ENCODE measurements around the gene STK32A. TPM values are rescaled to one million over a fixed set of nuclear protein-coding genes. Genes with fewer than 3 reads are reported as not detected.
"Not testable (repeated sequence)": the region's sequence is repeated elsewhere in the genome, so short reads cannot be mapped to it uniquely, and the experiment has no call there.

STK32A gene
- total RNA-seq, 2 donors from 2014 or later = not detected

GRCh38 chr5:147223948-147224791, 10.7 kb upstream of the STK32A start:
- H3K27ac Mint-ChIP-seq = no peak overlapping the region
- no peaks in the 10 kb centered on the region for H3K9me3 ChIP-seq (ENCODE audit: control insufficient read depth, low read length, poor library complexity, severe bottlenecking)
- H3K4me3 Mint-ChIP-seq = no peak overlapping the region
- no peak for DNase-seq
- H3K36me3 Mint-ChIP-seq (ENCODE audit: low read depth) = no peaks in the 10 kb centered on the region
- no peaks in the 10 kb centered on the region for H3K27me3 Mint-ChIP-seq
- H3K4me1 Mint-ChIP-seq = peaks cover 10% of the 10 kb centered on the region
- ATAC-seq = no peak

- H3K27me3 Mint-ChIP-seq = peaks cover 3% of the 10 kb centered on the region
- H3K27ac Mint-ChIP-seq = no peak overlapping the region
- no peak for ATAC-seq
These were observed 8.9 kb upstream of the STK32A start for GRCh38 chr5:147225938-147226337.

GRCh38 chr5:147226512-147226911, 8.3 kb upstream of the STK32A start:
- Mint-ChIP-seq H3K4me1 (peaks cover 10% of the 10 kb centered on the region), H3K27me3 (peaks cover 7% of the 10 kb centered on the region), H3K4me3 (no peak overlapping the region), H3K27ac (no peak overlapping the region), H3K36me3 (ENCODE audit: low read depth) (no peaks in the 10 kb centered on the region)
- ATAC-seq (no peak), DNase-seq (no peak)
- no peaks in the 10 kb centered on the region for H3K9me3 ChIP-seq (ENCODE audit: control insufficient read depth, low read length, poor library complexity, severe bottlenecking)

More at GRCh38 chr5:147225938-147226337, 8.9 kb upstream of the STK32A start:
- no peak for DNase-seq
- H3K36me3 Mint-ChIP-seq (ENCODE audit: low read depth) = no peaks in the 10 kb centered on the region
- no peak overlapping the region for H3K4me3 Mint-ChIP-seq
- H3K4me1 Mint-ChIP-seq = peaks cover 10% of the 10 kb centered on the region
- H3K9me3 ChIP-seq (ENCODE audit: control insufficient read depth, low read length, poor library complexity, severe bottlenecking) = no peaks in the 10 kb centered on the region

- Mint-ChIP-seq H3K27ac (no peak overlapping the region), H3K36me3 (ENCODE audit: low read depth) (peaks cover 5% of the 10 kb centered on the region), H3K4me1 (peaks cover 6% of the 10 kb centered on the region), H3K4me3 (peak overlapping the region; percentile 76), H3K27me3 (peaks cover 64% of the 10 kb centered on the region)
- ATAC-seq (no peak), DNase-seq (no peak)
- H3K9me3 ChIP-seq (ENCODE audit: control insufficient read depth, low read length, poor library complexity, severe bottlenecking) = no peaks in the 10 kb centered on the region
These were observed 494 bp upstream of the STK32A start for GRCh38 chr5:147234239-147234824.

- no peak for DNase-seq
- H3K9me3 ChIP-seq (ENCODE audit: control insufficient read depth, low read length, poor library complexity, severe bottlenecking) = no peaks in the 10 kb centered on the region
- Mint-ChIP-seq H3K36me3 (ENCODE audit: low read depth) (peaks cover 5% of the 10 kb centered on the region), H3K4me1 (no peaks in the 10 kb centered on the region), H3K27me3 (peaks cover 26% of the 10 kb centered on the region), H3K4me3 (no peak overlapping the region), H3K27ac (no peak overlapping the region)
- no peak for ATAC-seq
These were observed 5.6 kb downstream of the STK32A start for GRCh38 chr5:147240266-147240985.

DNA sequence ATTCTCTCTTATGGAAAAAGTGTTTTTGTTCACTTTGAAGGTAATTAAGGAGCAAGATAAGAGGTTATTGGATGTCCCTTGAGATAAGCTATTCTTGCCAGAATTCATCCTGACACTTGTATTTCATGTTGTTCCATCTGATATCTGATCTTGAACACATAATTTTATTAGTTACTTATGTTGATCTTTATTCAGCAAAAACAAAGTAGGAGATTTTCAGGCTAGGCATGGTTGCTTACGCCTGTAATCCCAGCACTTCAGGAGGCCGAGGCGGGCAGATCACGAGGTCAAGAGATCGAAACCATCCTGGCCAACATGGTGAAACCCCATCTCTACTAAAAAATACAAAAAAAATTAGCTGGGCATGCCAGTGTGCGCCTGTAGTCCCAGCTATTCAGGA, 8.4 kb downstream of the STK32A start:
- not testable (repeated sequence) for H3K36me3 Mint-ChIP-seq (ENCODE audit: low read depth); DNase-seq; H3K9me3 ChIP-seq (ENCODE audit: control insufficient read depth, low read length, poor library complexity, severe bottlenecking); H3K27me3 Mint-ChIP-seq; H3K27ac Mint-ChIP-seq; H3K4me1 Mint-ChIP-seq; ATAC-seq; H3K4me3 Mint-ChIP-seq

DNA sequence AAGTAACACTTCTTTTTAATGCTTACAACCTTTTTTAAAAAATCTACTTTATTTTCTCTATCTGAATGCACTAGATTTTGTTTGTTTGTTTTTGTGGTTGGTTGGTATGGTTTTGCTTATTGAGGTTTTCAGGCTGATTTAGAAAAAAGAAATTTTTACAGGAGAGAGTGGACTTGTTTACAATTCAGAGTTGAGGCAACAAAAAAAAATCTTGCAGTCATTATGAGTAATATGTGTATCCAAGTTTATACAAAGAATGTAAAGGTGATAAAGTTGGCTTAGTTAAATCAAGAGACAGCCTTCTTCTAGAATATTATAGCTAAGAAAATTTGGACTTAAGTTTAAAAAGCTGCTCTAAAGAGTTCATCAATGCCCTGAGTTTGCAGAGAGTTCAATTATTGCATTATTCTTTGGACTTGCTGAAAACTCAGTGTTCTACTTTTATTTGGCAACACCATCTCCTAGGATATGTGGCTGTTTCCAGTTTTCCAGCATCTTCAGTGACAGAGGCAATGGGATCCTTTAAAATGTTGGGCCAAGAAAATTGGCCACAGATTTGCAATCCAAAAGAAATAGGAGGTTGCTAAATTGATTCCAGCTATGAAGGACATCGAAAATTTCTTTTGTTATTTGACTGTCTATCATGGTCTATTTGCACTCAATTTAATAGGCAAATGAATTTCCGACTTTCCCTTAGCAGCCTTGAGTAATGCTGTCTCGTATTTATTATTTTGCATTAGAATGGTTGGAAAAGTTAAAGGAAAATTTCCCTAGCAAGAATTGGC, 10.7 kb downstream of the STK32A start:
- DNase-seq = no peak
- no peaks in the 10 kb centered on the region for H3K36me3 Mint-ChIP-seq (ENCODE audit: low read depth)
- peaks cover 6% of the 10 kb centered on the region for H3K27me3 Mint-ChIP-seq
- no peak overlapping the region for H3K27ac Mint-ChIP-seq
- H3K9me3 ChIP-seq (ENCODE audit: control insufficient read depth, low read length, poor library complexity, severe bottlenecking) = no peaks in the 10 kb centered on the region
- no peak for ATAC-seq
- H3K4me3 Mint-ChIP-seq = no peak overlapping the region
- no peaks in the 10 kb centered on the region for H3K4me1 Mint-ChIP-seq

- Mint-ChIP-seq H3K36me3 (ENCODE audit: low read depth) (no peaks in the 10 kb centered on the region), H3K4me3 (no peak overlapping the region), H3K27me3 (peaks cover 6% of the 10 kb centered on the region), H3K27ac (no peak overlapping the region), H3K4me1 (no peaks in the 10 kb centered on the region)
- DNase-seq = no peak
- H3K9me3 ChIP-seq (ENCODE audit: control insufficient read depth, low read length, poor library complexity, severe bottlenecking) = no peaks in the 10 kb centered on the region
- ATAC-seq = no peak
These were observed 13.7 kb downstream of the STK32A start for GRCh38 chr5:147248561-147248960.

DNA sequence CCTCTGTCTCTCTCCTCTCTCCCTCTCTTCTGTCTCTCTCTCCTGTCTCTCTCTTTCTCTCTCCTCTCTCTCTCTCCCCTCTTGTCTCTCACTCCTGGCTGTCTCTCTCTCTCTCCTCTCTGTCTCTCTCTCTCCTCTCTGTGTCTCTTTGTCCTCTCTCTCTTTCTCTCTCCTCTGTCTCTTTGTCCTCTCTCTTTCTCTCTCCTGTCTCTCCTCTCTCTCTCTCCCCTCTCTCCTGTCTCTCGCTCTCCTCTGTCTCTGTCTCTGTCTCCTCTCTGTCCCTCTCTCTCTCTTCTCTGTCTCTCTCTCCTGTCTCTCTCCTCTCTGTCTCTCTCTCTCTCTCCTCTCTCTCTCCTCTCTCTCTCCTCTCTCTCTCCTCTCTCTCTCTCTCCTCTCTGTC, 25.0 kb downstream of the STK32A start:
- Mint-ChIP-seq H3K27me3 (peaks cover 4% of the 10 kb centered on the region), H3K4me1 (no peaks in the 10 kb centered on the region), H3K36me3 (ENCODE audit: low read depth) (peaks cover 2% of the 10 kb centered on the region), H3K27ac (no peak overlapping the region), H3K4me3 (no peak overlapping the region)
- DNase-seq (no peak), ATAC-seq (no peak)
- H3K9me3 ChIP-seq (ENCODE audit: control insufficient read depth, low read length, poor library complexity, severe bottlenecking) = no peaks in the 10 kb centered on the region

DNA sequence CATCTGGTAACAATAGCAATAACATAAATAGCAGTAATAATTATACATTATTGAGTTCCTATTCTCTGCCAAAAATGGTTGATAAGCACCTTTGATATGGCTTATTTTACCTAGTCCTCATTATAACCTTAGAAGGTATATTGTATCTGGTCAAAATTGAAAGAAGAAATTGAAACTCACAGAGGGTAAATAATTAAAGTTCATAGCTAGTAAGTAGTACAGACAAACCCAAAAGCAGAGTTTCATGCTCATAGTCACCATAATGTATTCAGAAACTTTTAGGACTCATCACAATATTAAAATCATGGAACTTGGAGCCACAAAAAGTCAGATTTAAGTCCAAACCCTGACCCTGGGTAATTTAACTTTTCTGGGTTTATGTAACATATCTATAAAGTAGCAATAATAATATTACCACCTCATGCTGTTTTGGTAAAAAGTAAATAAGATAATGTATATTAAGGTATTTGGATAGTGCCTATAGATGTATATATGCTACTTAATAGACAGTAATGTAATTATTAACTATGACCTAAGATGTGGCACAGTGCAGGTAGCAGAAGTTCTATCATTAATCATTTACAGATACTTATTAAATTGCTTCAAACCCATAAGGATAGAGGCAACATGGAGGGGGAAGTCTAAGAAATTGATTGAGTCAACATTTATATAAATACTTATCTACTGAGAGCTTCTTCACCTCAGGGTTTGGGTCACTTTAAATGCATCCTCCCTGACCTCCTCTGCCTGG, 32.4 kb downstream of the STK32A start:
- Mint-ChIP-seq H3K36me3 (ENCODE audit: low read depth) (no peaks in the 10 kb centered on the region), H3K4me3 (no peak overlapping the region), H3K27ac (no peak overlapping the region), H3K27me3 (peaks cover 6% of the 10 kb centered on the region), H3K4me1 (no peaks in the 10 kb centered on the region)
- no peak for ATAC-seq
- no peaks in the 10 kb centered on the region for H3K9me3 ChIP-seq (ENCODE audit: control insufficient read depth, low read length, poor library complexity, severe bottlenecking)
- DNase-seq = no peak

DNA sequence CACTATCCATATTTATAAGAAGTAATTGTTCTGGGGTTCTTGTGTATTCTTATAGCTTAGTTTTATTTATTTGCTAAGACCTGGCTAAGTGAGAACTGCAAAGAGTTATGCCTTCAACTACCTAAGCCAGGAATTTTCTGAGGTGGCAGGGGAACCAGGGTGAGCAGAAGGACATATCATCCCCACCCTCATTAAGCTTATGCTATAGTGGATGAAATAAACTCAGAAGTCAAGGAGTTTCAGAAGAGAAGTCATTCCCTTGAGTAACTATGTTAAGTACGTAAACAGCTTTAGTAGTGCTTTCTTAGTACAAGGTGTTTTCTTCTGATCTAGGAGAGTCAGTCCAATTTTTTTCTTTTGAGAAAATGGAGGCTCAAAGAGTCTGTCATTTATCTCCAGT, 41.7 kb downstream of the STK32A start:
- Mint-ChIP-seq H3K4me1 (no peaks in the 10 kb centered on the region), H3K27ac (no peak overlapping the region), H3K27me3 (peaks cover 8% of the 10 kb centered on the region), H3K4me3 (no peak overlapping the region), H3K36me3 (ENCODE audit: low read depth) (no peaks in the 10 kb centered on the region)
- no peaks in the 10 kb centered on the region for H3K9me3 ChIP-seq (ENCODE audit: control insufficient read depth, low read length, poor library complexity, severe bottlenecking)
- DNase-seq (no peak), ATAC-seq (no peak)

GRCh38 chr5:147286296-147286695, 51.5 kb downstream of the STK32A start:
- H3K9me3 ChIP-seq (ENCODE audit: control insufficient read depth, low read length, poor library complexity, severe bottlenecking) = no peaks in the 10 kb centered on the region
- Mint-ChIP-seq H3K27ac (no peak overlapping the region), H3K4me3 (no peak overlapping the region), H3K27me3 (no peaks in the 10 kb centered on the region), H3K4me1 (no peaks in the 10 kb centered on the region), H3K36me3 (ENCODE audit: low read depth) (no peaks in the 10 kb centered on the region)
- ATAC-seq (no peak), DNase-seq (no peak)

Measured in T-helper 17 cell (primary cell).